Stomach (tissue), 9 donors: ENCODE data around the gene H19. TPM values are rescaled to one million over a fixed set of nuclear protein-coding genes. Genes with fewer than 3 reads are reported as not detected.

Source experiments
- DNase-seq, 2 donors: peaks; one replicate each; pipeline versions ENCODE4 v3.0.0 to v3.0.0-alpha.2; 2013 to 2019
- H3K27ac ChIP-seq, 5 donors: fragments of 200-600 bp in 4 of 5; sonication (generic) in 4 of 5; one replicate each; pipeline ENCODE4 v1.5.1; 2013 to 2019; ENCODE audit warnings: mild to moderate bottlenecking in 1 of 5, moderate library complexity in 1 of 5
- H3K27me3 ChIP-seq, 3 donors: fragments of 200-600 bp; sonication (generic); one replicate each; pipeline ENCODE4 v1.5.1; 2017 to 2019; ENCODE audit warnings: mixed run types in 1 of 3
- H3K36me3 ChIP-seq, 4 donors: fragments of 200-600 bp; sonication (generic); 1 replicate in 3 of 4; 2 replicates in 1 of 4; pipeline ENCODE4 v1.5.1; 2016 to 2019
- H3K4me1 ChIP-seq, 4 donors: fragments of 200-600 bp; sonication (generic); one replicate each; pipeline ENCODE4 v1.5.1; 2016 to 2019
- H3K4me3 ChIP-seq, 4 donors: fragments of 200-600 bp; sonication (generic) in 3 of 4; one replicate each; pipeline ENCODE4 v1.5.1; 2016 to 2019; ENCODE audit warnings: mild to moderate bottlenecking in 1 of 4
- H3K9me3 ChIP-seq, 4 donors: fragments of 200-600 bp; sonication (generic); one replicate each; pipeline ENCODE4 v1.5.1; 2016 to 2019
- EP300 ChIP-seq: sonication (generic); formaldehyde crosslinking; IDR thresholded peaks from one replicate; pipeline ENCODE4 v1.6.1; 2017; ENCODE audit warnings: antibody characterized with exemption
- POLR2A ChIP-seq, 4 donors: fragments of 450-650 bp; IDR thresholded peaks; one replicate each; pipeline ENCODE4 v1.6.1; 2016; ENCODE audit warnings: antibody characterized with exemption in 4 of 4, control low read depth in 2 of 4, mild to moderate bottlenecking in 1 of 4, moderate library complexity in 1 of 4
- POLR2AphosphoS5 ChIP-seq, 3 donors: sonication (generic); formaldehyde crosslinking; IDR thresholded peaks; one replicate each; pipeline ENCODE4 v1.6.1; 2016; ENCODE audit warnings: antibody characterized with exemption in 3 of 3
- WGBS, 5 donors: extraction: QIAGEN DNeasy Blood & Tissue Kit in 3 of 5; methylation state at CpG; one replicate each; pipeline versions ENCODE4 v1.1.5 to v1.1.7; 2013 to 2018; 5-methylcytosine and 5-hydroxymethylcytosine counted together
- intact Hi-C: fragments of 100-400 bp; cut with DNase I; formaldehyde crosslinking; loops from one replicate; pipeline ENCODE4 v1.15.1; 2023; ENCODE audit warnings: low total_unique reads
- polyA plus RNA-seq, 3 donors: library from polyadenylated mRNA; stranded (reverse); fragments of 200-250 nt; gene quantifications; one replicate each; pipeline ENCODE4 v1.2.3, GENCODE V29; 2013
- total RNA-seq, 5 donors: library from RNA; depleted of rRNA; stranded (reverse); fragments of >200 nt; gene quantifications; one replicate each; pipeline versions ENCODE4 v1.1.0 to v1.2.3, GENCODE V29; 2014 to 2016
- TF ChIP-seq, protein P1 (sequence below), 7 experiments: fragments of 450-650 bp in 4 of 7; fragments of 200-600 bp in 3 of 7; sonication (generic) in 3 of 7; IDR thresholded peaks; one replicate each; pipeline ENCODE4 v1.5.1; 2016 to 2019; ENCODE audit warnings: antibody characterized with exemption in 7 of 7, control low read depth in 2 of 7, mild to moderate bottlenecking in 1 of 7
- donor health status: healthy with polysubstance abuse.
- donor health status: Bipolar disorder and iron deficiency.
- donor health status: healthy.

H19 gene
- total and polyA plus RNA-seq, 8 donors = 33.3 to 2,215 (median 54.5) TPM

- Histone ChIP-seq H3K4me1 (no peaks in the 10 kb centered on the region), H3K27me3 (peaks cover 0 to 8% (median 0%) of the 10 kb centered on the region in 3 donors), H3K9me3 (no peaks in the 10 kb centered on the region), H3K4me3 (no peak overlapping the region), H3K27ac (no peak overlapping the region), H3K36me3 (no peaks in the 10 kb centered on the region)
- no peak for DNase-seq
- intact Hi-C loops = no loop called here
- no peak for TF ChIP-seq POLR2AphosphoS5 (IDR thresholded peaks at IDR 0.05)
- no peak for TF ChIP-seq POLR2A (IDR thresholded peaks at IDR 0.05)
- TF ChIP-seq, protein P1, sequence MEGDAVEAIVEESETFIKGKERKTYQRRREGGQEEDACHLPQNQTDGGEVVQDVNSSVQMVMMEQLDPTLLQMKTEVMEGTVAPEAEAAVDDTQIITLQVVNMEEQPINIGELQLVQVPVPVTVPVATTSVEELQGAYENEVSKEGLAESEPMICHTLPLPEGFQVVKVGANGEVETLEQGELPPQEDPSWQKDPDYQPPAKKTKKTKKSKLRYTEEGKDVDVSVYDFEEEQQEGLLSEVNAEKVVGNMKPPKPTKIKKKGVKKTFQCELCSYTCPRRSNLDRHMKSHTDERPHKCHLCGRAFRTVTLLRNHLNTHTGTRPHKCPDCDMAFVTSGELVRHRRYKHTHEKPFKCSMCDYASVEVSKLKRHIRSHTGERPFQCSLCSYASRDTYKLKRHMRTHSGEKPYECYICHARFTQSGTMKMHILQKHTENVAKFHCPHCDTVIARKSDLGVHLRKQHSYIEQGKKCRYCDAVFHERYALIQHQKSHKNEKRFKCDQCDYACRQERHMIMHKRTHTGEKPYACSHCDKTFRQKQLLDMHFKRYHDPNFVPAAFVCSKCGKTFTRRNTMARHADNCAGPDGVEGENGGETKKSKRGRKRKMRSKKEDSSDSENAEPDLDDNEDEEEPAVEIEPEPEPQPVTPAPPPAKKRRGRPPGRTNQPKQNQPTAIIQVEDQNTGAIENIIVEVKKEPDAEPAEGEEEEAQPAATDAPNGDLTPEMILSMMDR (IDR thresholded peaks at IDR 0.05) = no peak
- no peak for TF ChIP-seq EP300
- WGBS, 5 donors = no CpG with 5 or more reads among the region's 7 CpGs
Measured at GRCh38 chr11:2041153-2041552, 43.5 kb upstream of the H19 start.

GRCh38 chr11:2039198-2039759, 41.6 kb upstream of the H19 start:
- no CpG with 5 or more reads among the region's 20 CpGs for WGBS, 5 donors
- Histone ChIP-seq H3K36me3 (no peaks in the 10 kb centered on the region), H3K27me3 (no peaks in the 10 kb centered on the region), H3K27ac (no peak overlapping the region), H3K9me3 (no peaks in the 10 kb centered on the region), H3K4me1 (no peaks in the 10 kb centered on the region), H3K4me3 (no peak overlapping the region)
- intact Hi-C loops = no loop called here
- TF ChIP-seq EP300 = no peak
- TF ChIP-seq, protein P1 (IDR thresholded peaks at IDR 0.05) = no peak
- no peak for DNase-seq

DNA sequence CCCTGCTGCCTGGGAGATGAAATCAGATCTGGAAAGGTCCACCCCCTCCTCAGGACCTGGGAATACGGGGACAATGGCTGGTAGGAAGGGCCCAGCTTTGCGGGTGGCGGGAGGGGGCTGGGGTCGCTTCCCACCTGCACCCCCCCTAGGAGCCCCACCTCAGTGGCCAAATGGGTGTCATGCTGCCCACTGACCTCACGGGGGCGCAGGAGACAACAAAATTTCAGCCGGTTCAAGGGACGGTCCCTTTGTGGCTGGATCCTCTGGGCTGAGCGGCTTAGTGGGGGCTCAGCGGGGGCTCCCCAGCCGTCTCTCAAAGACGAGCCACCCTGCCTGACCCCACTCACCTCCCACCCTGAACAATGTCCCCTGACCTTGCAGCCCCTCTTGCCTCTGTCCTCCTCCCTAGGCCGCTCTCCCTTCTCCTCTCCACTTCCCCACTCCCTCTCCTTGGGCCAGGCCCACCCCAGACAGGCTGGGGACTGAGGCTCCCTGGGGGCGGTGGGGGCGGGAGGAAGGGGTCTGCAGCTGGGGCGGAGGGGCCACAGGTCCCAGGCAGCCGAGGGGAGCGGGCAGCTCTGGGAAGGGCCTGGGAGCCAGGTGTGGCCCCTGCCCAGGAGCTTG, 39.3 kb upstream of the H19 start:
- Histone ChIP-seq H3K4me1 (no peaks in the 10 kb centered on the region), H3K9me3 (no peaks in the 10 kb centered on the region), H3K27ac (no peak overlapping the region), H3K36me3 (no peaks in the 10 kb centered on the region), H3K4me3 (no peak overlapping the region), H3K27me3 (no peaks in the 10 kb centered on the region)
- TF ChIP-seq POLR2AphosphoS5 (IDR thresholded peaks at IDR 0.05) (no peak), POLR2A (IDR thresholded peaks at IDR 0.05) (no peak), EP300 (no peak)
- TF ChIP-seq, protein P1 (IDR thresholded peaks at IDR 0.05) = no peak
- no CpG with 5 or more reads among the region's 18 CpGs for WGBS, 5 donors
- no peak for DNase-seq
- intact Hi-C loops = no loop called here

DNA sequence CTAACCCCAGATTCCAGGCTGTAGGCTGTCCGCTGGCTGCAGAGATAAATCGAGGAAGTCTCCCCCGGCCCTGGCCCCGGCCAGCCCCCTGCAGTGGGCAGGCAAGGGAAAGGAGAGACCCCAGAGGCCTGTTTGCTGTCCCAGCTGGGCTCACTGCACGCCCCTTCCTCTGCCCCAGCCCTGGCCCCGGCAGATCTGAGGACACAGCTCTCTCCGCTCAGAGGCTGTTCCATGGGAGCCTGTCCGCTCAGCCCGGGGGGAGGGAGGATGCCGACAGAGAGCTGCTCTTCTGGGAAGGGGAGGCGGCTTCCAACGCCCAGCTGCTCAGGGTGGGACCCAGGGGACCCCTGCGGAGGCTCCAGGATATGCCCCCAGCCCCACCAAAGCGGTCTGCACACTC, 37.7 kb upstream of the H19 start:
- no peak for DNase-seq
- no CpG with 5 or more reads among the region's 14 CpGs for WGBS, 5 donors
- Histone ChIP-seq H3K36me3 (no peaks in the 10 kb centered on the region), H3K4me1 (no peaks in the 10 kb centered on the region), H3K27me3 (no peaks in the 10 kb centered on the region), H3K4me3 (no peak overlapping the region), H3K27ac (no peak overlapping the region), H3K9me3 (no peaks in the 10 kb centered on the region)
- TF ChIP-seq EP300 = no peak
- no peak for TF ChIP-seq POLR2AphosphoS5 (IDR thresholded peaks at IDR 0.05)
- TF ChIP-seq POLR2A (IDR thresholded peaks at IDR 0.05) = no peak
- TF ChIP-seq, protein P1 (IDR thresholded peaks at IDR 0.05) = no peak
- intact Hi-C loops = no loop called here
